WTC11 (cell line): Measurements from ENCODE around the gene MINDY1. TPM values are rescaled to one million over a fixed set of nuclear protein-coding genes. Genes with fewer than 3 reads are reported as not detected.

Experiments
- ATAC-seq: fragments of 200-7000 bp; cut with Tn5 transposase; 2 replicates; pipeline ENCODE4 v1.10.0; 2021; ENCODE audit warnings: mild to moderate bottlenecking, moderate library complexity
- CTCF ChIA-PET: fragments of 300-600 bp; sonication (Branson Sonifier 250); formaldehyde crosslinking; loops from one replicate; lab custom pipeline; 2021; ENCODE audit warnings: antibody characterized with exemption; lab: Charles Lee
- POLR2A ChIA-PET: fragments of 350-600 bp; sonication (Branson Sonifier 250); formaldehyde crosslinking; loops from one replicate; lab custom pipeline; 2021; ENCODE audit warnings: antibody characterized with exemption; lab: Charles Lee
- DNase-seq: peaks from one replicate; pipeline ENCODE4 v3.0.0; 2021; ENCODE audit warnings: low spot score
- H3K27ac Mint-ChIP-seq: 2 replicates; pipeline ENCODE4 v1.8.0; 2021; ENCODE audit warnings: mixed read lengths
- H3K27me3 Mint-ChIP-seq: 2 replicates; pipeline ENCODE4 v1.8.0; 2021; ENCODE audit warnings: low read depth, mild to moderate bottlenecking, moderate library complexity, mixed read lengths
- H3K36me3 Mint-ChIP-seq: 2 replicates; pipeline ENCODE4 v1.8.0; 2021; ENCODE audit warnings: mixed read lengths
- H3K4me1 Mint-ChIP-seq: 2 replicates; pipeline ENCODE4 v1.8.0; 2022; ENCODE audit warnings: mixed read lengths
- H3K4me3 Mint-ChIP-seq: 2 replicates; pipeline ENCODE4 v1.8.0; 2021; ENCODE audit warnings: mild to moderate bottlenecking, moderate library complexity, mixed read lengths
- H3K9me3 Mint-ChIP-seq: 2 replicates; pipeline ENCODE4 v1.8.0; 2021; ENCODE audit warnings: mixed read lengths
- FOXK1 ChIP-seq: sonication (generic); formaldehyde crosslinking; IDR thresholded peaks from 2 replicates; pipeline ENCODE4 v1.8.0; 2022; ENCODE audit warnings: mild to moderate bottlenecking, moderate library complexity, missing genetic modification reagents
- GABPB1 ChIP-seq: sonication (generic); formaldehyde crosslinking; IDR thresholded peaks from 2 replicates; pipeline ENCODE4 v1.8.1; 2023; ENCODE audit warnings: mild to moderate bottlenecking, missing genetic modification reagents
- GTF2I ChIP-seq: fragments of 250-450 bp; sonication (Bioruptor Pico); conservative IDR thresholded peaks from 2 replicates; pipeline ENCODE4 v1.4.0; 2021; ENCODE audit warnings: mild to moderate bottlenecking
- JAZF1 ChIP-seq: fragments of 250-450 bp; sonication (Bioruptor Pico); IDR thresholded peaks from 2 replicates; pipeline ENCODE4 v1.9.0; 2021; ENCODE audit warnings: moderate library complexity, mild to moderate bottlenecking, inconsistent platforms
- MXD4 ChIP-seq: fragments of 250-450 bp; sonication (Bioruptor Pico); IDR thresholded peaks from 2 replicates; pipeline ENCODE4 v1.8.0; 2021; ENCODE audit warnings: mild to moderate bottlenecking, moderate library complexity, borderline replicate concordance
- OVOL2 ChIP-seq: fragments of 250-450 bp; sonication (Bioruptor Pico); IDR thresholded peaks from 2 replicates; pipeline ENCODE4 v1.9.0; 2021; ENCODE audit warnings: mild to moderate bottlenecking, borderline replicate concordance
- SMAD4 ChIP-seq: sonication (generic); formaldehyde crosslinking; IDR thresholded peaks from 2 replicates; pipeline ENCODE4 v1.8.0; 2022; ENCODE audit warnings: mild to moderate bottlenecking, missing genetic modification reagents
- SP1 ChIP-seq: sonication (generic); formaldehyde crosslinking; conservative IDR thresholded peaks from 2 replicates; pipeline ENCODE4 v1.8.1; 2022; ENCODE audit warnings: missing genetic modification reagents
- ZNF138 ChIP-seq: sonication (generic); formaldehyde crosslinking; conservative IDR thresholded peaks from 2 replicates; pipeline ENCODE4 v1.8.1; 2022; ENCODE audit warnings: mild to moderate bottlenecking, moderate library complexity, missing genetic modification reagents
- ZNF232 ChIP-seq: sonication (generic); formaldehyde crosslinking; IDR thresholded peaks from 2 replicates; pipeline ENCODE4 v1.8.0; 2022; ENCODE audit warnings: mild to moderate bottlenecking, missing genetic modification reagents
- ZNF263 ChIP-seq: sonication (generic); formaldehyde crosslinking; IDR thresholded peaks from 2 replicates; pipeline ENCODE4 v1.8.1; 2022; ENCODE audit warnings: low read depth, mild to moderate bottlenecking, moderate library complexity, missing genetic modification reagents
- ZNF416 ChIP-seq: fragments of 250-450 bp; sonication (Bioruptor Pico); IDR thresholded peaks from 2 replicates; pipeline ENCODE4 v1.9.0; 2021; ENCODE audit warnings: mild to moderate bottlenecking, inconsistent platforms
- ZNF423 ChIP-seq: fragments of 250-450 bp; sonication (Bioruptor Pico); IDR thresholded peaks from 2 replicates; pipeline ENCODE4 v2.1.2; 2022; ENCODE audit warnings: mild to moderate bottlenecking, moderate library complexity
- ZNF425 ChIP-seq: fragments of 250-450 bp; sonication (Bioruptor Pico); conservative IDR thresholded peaks from 2 replicates; pipeline ENCODE4 v1.9.0; 2021; ENCODE audit warnings: mild to moderate bottlenecking
- ZNF671 ChIP-seq: fragments of 250-450 bp; sonication (Bioruptor Pico); IDR thresholded peaks from 2 replicates; pipeline ENCODE4 v1.8.0; 2021; ENCODE audit warnings: mild to moderate bottlenecking
- total RNA-seq: library from RNA; stranded (reverse); gene quantifications from 3 replicates; pipeline ENCODE4 v1.2.3, GENCODE V29; 2021
- TF ChIP-seq, protein P1 (sequence below): fragments of 250-450 bp; sonication (Bioruptor Pico); IDR thresholded peaks from 2 replicates; pipeline ENCODE4 v1.9.0; 2021; ENCODE audit warnings: moderate library complexity, mild to moderate bottlenecking, inconsistent platforms, borderline replicate concordance
- TF ChIP-seq, protein P2 (sequence below): fragments of 250-450 bp; sonication (Bioruptor Pico); IDR thresholded peaks from 2 replicates; pipeline ENCODE4 v1.9.0; 2021; ENCODE audit warnings: mild to moderate bottlenecking
- TF ChIP-seq, protein P3 (sequence below): sonication (generic); formaldehyde crosslinking; IDR thresholded peaks from 2 replicates; pipeline ENCODE4 v1.8.0; 2022; ENCODE audit warnings: mild to moderate bottlenecking, missing genetic modification reagents
- TF ChIP-seq, protein P4 (sequence below): sonication (generic); formaldehyde crosslinking; IDR thresholded peaks from 2 replicates; pipeline ENCODE4 v1.8.1; 2022; ENCODE audit warnings: mild to moderate bottlenecking, moderate library complexity, missing genetic modification reagents
- TF ChIP-seq, protein P5 (sequence below): sonication (generic); formaldehyde crosslinking; conservative IDR thresholded peaks from 2 replicates; pipeline ENCODE4 v1.8.1; 2022; ENCODE audit warnings: mild to moderate bottlenecking, missing genetic modification reagents
- TF ChIP-seq, protein P6 (sequence below): fragments of 200-600 bp; IDR thresholded peaks from 2 replicates; pipeline ENCODE4 v1.8.0; 2022; ENCODE audit warnings: antibody characterized with exemption
- TF ChIP-seq, protein P7 (sequence below): sonication (generic); formaldehyde crosslinking; IDR thresholded peaks from 2 replicates; pipeline ENCODE4 v1.8.0; 2023; ENCODE audit warnings: missing genetic modification reagents
- TF ChIP-seq, protein P8 (sequence below): sonication (generic); formaldehyde crosslinking; IDR thresholded peaks from 2 replicates; pipeline ENCODE4 v1.8.1; 2022; ENCODE audit warnings: low read depth, mild to moderate bottlenecking, moderate library complexity, missing genetic modification reagents, borderline replicate concordance

Gene MINDY1
- total RNA-seq, 1 experiment from 2014 or later = 10.1 TPM

GRCh38 chr1:150995460-150995859 lies 11.2 kb downstream of the MINDY1 start:
- TF ChIP-seq, protein P1, sequence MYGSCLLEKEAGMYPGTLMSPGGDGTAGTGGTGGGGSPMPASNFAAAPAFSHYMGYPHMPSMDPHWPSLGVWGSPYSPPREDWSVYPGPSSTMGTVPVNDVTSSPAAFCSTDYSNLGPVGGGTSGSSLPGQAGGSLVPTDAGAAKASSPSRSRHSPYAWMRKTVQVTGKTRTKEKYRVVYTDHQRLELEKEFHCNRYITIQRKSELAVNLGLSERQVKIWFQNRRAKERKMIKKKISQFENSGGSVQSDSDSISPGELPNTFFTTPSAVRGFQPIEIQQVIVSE (CRISPR knock-in tag) = no peak
- TF ChIP-seq GTF2I (CRISPR knock-in tag) = no peak
- TF ChIP-seq, protein P2, sequence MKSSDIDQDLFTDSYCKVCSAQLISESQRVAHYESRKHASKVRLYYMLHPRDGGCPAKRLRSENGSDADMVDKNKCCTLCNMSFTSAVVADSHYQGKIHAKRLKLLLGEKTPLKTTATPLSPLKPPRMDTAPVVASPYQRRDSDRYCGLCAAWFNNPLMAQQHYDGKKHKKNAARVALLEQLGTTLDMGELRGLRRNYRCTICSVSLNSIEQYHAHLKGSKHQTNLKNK (CRISPR knock-in tag) = no peak
- TF ChIP-seq SP1 (CRISPR knock-in tag) = no peak
- TF ChIP-seq GABPB1 (CRISPR knock-in tag) = no peak
- no peak for TF ChIP-seq ZNF138
- TF ChIP-seq SMAD4 = no peak
- TF ChIP-seq, protein P3, sequence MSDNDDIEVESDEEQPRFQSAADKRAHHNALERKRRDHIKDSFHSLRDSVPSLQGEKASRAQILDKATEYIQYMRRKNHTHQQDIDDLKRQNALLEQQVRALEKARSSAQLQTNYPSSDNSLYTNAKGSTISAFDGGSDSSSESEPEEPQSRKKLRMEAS = no peak
- no peak for TF ChIP-seq MXD4 (CRISPR knock-in tag)
- TF ChIP-seq, protein P4, sequence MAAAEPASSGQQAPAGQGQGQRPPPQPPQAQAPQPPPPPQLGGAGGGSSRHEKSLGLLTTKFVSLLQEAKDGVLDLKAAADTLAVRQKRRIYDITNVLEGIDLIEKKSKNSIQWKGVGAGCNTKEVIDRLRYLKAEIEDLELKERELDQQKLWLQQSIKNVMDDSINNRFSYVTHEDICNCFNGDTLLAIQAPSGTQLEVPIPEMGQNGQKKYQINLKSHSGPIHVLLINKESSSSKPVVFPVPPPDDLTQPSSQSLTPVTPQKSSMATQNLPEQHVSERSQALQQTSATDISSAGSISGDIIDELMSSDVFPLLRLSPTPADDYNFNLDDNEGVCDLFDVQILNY (CRISPR knock-in tag) = no peak
- no peak overlapping the region for H3K4me3 Mint-ChIP-seq
- H3K36me3 Mint-ChIP-seq = no peaks in the 10 kb centered on the region
- H3K27me3 Mint-ChIP-seq = no peaks in the 10 kb centered on the region
- ATAC-seq = no peak
- H3K27ac Mint-ChIP-seq = peak overlapping the region; percentile 70; the same call in 1 of the 2 replicates
- DNase-seq = no peak
- no peaks in the 10 kb centered on the region for H3K9me3 Mint-ChIP-seq
- ChIA-PET POLR2A (interaction anchor here (0.9 to 1.3 kb wide), 2 partner anchors 14 to 299 kb away, joined by 3 to 8 read pairs; partner anchors contain the start of gene ANXA9), CTCF (interaction anchor here (0.7 to 5.7 kb wide), 13 partner anchors 10 to 428 kb away, joined by 3 to 109 read pairs (median 4); partner anchors contain the start of genes ANXA9, CERS2, GOLPH3L and MINDY1)
- peaks cover 6% of the 10 kb centered on the region; the same call in 1 of the 2 replicates for H3K4me1 Mint-ChIP-seq

DNA sequence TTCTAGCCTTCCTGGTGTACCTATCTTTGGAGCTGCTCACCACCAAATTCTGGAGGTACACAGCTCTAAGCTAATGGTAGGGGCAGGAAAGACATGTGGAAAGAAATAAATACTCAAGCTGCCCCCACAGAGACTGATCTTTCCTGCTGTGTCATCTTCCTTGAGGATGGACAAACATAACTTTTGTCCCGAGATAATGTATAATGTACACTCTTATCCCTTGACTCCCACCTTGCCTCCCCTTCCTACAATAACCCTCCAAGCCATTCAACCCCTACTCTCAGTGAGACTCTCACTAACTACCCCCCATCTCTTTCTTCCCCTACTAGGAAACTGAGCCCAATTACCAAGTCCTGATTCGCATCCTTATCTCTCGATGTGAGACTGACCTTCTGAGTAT lies 12.5 kb downstream of the MINDY1 start:
- POLR2A ChIA-PET = no interaction called here
- CTCF ChIA-PET = interaction anchor here (1.0 to 5.7 kb wide), 5 partner anchors 11 to 181 kb away, joined by 4 to 109 read pairs (median 33); partner anchors contain the start of genes ANXA9, CERS2 and MINDY1
- Mint-ChIP-seq H3K27ac (peak overlapping the region; percentile 20; the same call in 1 of the 2 replicates), H3K4me1 (peaks cover 6% of the 10 kb centered on the region; the same call in 1 of the 2 replicates), H3K4me3 (no peak overlapping the region), H3K27me3 (no peaks in the 10 kb centered on the region), H3K36me3 (no peaks in the 10 kb centered on the region), H3K9me3 (no peaks in the 10 kb centered on the region)
- no peak for DNase-seq
- no peak for ATAC-seq
- TF ChIP-seq OVOL2 = no peak
- no peak for TF ChIP-seq ZNF425
- TF ChIP-seq, protein P5, sequence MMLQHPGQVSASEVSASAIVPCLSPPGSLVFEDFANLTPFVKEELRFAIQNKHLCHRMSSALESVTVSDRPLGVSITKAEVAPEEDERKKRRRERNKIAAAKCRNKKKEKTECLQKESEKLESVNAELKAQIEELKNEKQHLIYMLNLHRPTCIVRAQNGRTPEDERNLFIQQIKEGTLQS (CRISPR knock-in tag) = no peak

DNA sequence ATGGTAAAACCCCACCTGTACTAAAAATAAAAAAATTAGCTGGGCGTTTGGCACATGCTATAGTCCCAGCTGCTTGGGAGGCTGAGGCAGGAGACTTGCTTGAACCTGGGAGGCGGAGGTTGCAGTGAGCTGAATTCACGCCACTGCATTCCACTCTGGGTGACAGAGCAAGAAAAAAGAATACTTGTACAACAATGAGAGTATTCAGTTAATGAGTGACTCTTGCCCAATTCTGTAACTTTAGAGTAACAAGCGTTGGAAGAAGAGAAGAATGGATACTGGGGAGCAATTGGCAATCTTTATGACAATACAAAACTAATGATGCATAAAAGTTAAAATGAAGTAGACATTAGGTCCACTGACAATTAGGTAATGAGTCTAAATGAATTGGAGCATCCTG lies 14.1 kb downstream of the MINDY1 start:
- CTCF ChIA-PET = interaction anchor here (5.7 kb wide), 1 partner anchor 9 kb away, joined by 109 read pairs; the partner anchor contains the start of gene ANXA9
- no peak for DNase-seq
- H3K27me3 Mint-ChIP-seq = no peaks in the 10 kb centered on the region
- TF ChIP-seq FOXK1 (CRISPR knock-in tag) (no peak), ZNF263 (CRISPR knock-in tag) (no peak), ZNF416 (no peak), ZNF671 (no peak), ZNF232 (CRISPR knock-in tag) (no peak), JAZF1 (CRISPR knock-in tag) (no peak), ZNF423 (no peak), SMAD4 (no peak), GTF2I (CRISPR knock-in tag) (no peak)
- TF ChIP-seq, protein P6, sequence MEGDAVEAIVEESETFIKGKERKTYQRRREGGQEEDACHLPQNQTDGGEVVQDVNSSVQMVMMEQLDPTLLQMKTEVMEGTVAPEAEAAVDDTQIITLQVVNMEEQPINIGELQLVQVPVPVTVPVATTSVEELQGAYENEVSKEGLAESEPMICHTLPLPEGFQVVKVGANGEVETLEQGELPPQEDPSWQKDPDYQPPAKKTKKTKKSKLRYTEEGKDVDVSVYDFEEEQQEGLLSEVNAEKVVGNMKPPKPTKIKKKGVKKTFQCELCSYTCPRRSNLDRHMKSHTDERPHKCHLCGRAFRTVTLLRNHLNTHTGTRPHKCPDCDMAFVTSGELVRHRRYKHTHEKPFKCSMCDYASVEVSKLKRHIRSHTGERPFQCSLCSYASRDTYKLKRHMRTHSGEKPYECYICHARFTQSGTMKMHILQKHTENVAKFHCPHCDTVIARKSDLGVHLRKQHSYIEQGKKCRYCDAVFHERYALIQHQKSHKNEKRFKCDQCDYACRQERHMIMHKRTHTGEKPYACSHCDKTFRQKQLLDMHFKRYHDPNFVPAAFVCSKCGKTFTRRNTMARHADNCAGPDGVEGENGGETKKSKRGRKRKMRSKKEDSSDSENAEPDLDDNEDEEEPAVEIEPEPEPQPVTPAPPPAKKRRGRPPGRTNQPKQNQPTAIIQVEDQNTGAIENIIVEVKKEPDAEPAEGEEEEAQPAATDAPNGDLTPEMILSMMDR = no peak
- TF ChIP-seq, protein P2 (CRISPR knock-in tag) = no peak
- TF ChIP-seq, protein P7, sequence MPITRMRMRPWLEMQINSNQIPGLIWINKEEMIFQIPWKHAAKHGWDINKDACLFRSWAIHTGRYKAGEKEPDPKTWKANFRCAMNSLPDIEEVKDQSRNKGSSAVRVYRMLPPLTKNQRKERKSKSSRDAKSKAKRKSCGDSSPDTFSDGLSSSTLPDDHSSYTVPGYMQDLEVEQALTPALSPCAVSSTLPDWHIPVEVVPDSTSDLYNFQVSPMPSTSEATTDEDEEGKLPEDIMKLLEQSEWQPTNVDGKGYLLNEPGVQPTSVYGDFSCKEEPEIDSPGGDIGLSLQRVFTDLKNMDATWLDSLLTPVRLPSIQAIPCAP = no peak
- TF ChIP-seq, protein P8, sequence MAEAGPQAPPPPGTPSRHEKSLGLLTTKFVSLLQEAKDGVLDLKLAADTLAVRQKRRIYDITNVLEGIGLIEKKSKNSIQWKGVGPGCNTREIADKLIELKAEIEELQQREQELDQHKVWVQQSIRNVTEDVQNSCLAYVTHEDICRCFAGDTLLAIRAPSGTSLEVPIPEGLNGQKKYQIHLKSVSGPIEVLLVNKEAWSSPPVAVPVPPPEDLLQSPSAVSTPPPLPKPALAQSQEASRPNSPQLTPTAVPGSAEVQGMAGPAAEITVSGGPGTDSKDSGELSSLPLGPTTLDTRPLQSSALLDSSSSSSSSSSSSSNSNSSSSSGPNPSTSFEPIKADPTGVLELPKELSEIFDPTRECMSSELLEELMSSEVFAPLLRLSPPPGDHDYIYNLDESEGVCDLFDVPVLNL (CRISPR knock-in tag) = no peak

More for the DNA sequence above, 14.1 kb downstream of the MINDY1 start:
- Mint-ChIP-seq H3K36me3 (no peaks in the 10 kb centered on the region), H3K4me1 (peaks cover 6% of the 10 kb centered on the region; the same call in 1 of the 2 replicates), H3K9me3 (no peaks in the 10 kb centered on the region), H3K27ac (no peak overlapping the region), H3K4me3 (no peak overlapping the region)
- ATAC-seq = no peak
- POLR2A ChIA-PET = interaction anchor here (0.7 to 1.0 kb wide), 2 partner anchors 14 to 64 kb away, joined by 4 to 5 read pairs; partner anchors contain the start of gene MINDY1
